NT2/D1 (cell line): ENCODE measurements around the gene SIGLEC1.

Experiments
- SUZ12 ChIP-seq: IDR thresholded peaks from 2 replicates; pipeline ENCODE4 v1.6.1; 2011; ENCODE audit not compliant: insufficient read length, insufficient read depth; ENCODE audit errors: extremely low read depth
- ZNF274 ChIP-seq: IDR thresholded peaks from 2 replicates; pipeline ENCODE4 v1.6.1; 2011; ENCODE audit warnings: mild to moderate bottlenecking, low read depth, low read length

GRCh38 chr20:3681352-3681930 is 31.0 kb downstream of the SIGLEC1 start:
- TF ChIP-seq ZNF274 = no peak
- no peak for TF ChIP-seq SUZ12
